GM12875 (cell line): ENCODE data around the gene CXCL3.

ENCODE experiments used
- H3K4me3 ChIP-seq: one replicate; pipeline ENCODE4 v1.5.1; 2011; ENCODE audit warnings: low read depth, low read length, control low read depth
- TF ChIP-seq, protein P1 (sequence below): IDR thresholded peaks from 2 replicates; pipeline ENCODE4 v1.5.1; 2011; ENCODE audit warnings: low read depth, mild to moderate bottlenecking, control low read depth, inconsistent platforms, low read length, moderate library complexity, borderline replicate concordance; ENCODE audit not compliant: insufficient read depth

CXCL3 gene

DNA sequence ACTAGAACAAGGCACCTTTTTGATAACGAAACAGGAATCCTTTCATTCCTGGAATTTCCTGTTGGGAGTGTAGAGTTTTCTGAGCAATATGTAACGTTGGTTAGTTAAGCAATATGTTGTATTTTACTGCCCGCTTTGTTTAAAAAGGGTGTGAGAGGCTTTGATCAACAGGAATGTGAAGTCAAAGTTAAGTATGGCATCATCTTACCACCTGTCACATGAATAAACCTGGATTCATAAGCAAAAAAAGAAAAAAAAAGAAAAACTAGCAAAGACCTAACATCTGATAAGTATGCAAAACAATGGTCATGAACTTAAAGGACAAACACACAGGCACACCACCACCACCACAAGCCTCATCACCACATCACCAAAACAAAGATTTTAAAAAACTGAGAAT is 33.0 kb downstream of the CXCL3 start:
- TF ChIP-seq, protein P1, sequence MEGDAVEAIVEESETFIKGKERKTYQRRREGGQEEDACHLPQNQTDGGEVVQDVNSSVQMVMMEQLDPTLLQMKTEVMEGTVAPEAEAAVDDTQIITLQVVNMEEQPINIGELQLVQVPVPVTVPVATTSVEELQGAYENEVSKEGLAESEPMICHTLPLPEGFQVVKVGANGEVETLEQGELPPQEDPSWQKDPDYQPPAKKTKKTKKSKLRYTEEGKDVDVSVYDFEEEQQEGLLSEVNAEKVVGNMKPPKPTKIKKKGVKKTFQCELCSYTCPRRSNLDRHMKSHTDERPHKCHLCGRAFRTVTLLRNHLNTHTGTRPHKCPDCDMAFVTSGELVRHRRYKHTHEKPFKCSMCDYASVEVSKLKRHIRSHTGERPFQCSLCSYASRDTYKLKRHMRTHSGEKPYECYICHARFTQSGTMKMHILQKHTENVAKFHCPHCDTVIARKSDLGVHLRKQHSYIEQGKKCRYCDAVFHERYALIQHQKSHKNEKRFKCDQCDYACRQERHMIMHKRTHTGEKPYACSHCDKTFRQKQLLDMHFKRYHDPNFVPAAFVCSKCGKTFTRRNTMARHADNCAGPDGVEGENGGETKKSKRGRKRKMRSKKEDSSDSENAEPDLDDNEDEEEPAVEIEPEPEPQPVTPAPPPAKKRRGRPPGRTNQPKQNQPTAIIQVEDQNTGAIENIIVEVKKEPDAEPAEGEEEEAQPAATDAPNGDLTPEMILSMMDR, result no peak
- no peak overlapping the region for H3K4me3 ChIP-seq

DNA sequence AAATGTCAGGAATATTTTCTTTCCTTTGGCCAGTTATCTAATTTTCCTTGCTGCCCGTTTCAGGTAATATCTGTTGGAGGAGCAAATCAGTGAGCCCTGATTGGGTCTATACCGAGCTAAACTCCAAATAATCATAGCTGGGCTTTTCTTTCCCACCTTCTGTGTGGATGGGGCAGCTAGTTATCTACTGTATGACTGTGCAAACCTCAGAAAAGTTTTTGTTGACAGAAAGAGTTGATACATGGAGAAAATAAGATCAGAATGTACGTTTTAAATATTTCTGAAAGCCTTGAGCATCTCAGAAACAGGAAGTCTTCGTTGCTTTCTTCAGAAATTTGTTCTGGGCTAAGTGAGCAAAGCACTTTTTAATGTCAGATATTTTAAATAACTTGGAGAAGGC is 33.8 kb downstream of the CXCL3 start:
- H3K4me3 ChIP-seq, result no peak overlapping the region
- TF ChIP-seq, protein P1, result no peak

GRCh38 chr4:74000301-74000700 is 38.2 kb downstream of the CXCL3 start:
- TF ChIP-seq, protein P1, result no peak
- H3K4me3 ChIP-seq, result no peak overlapping the region

- no peak within 1 kb of the TSS for H3K4me3 ChIP-seq
- TF ChIP-seq, protein P1, result no peak
Observed at GRCh38 chr4:73998040-73999011, 40.2 kb downstream of the CXCL3 start, which contains the start of gene CXCL5. TSS of gene CXCL5 (minus strand) at chr4:73998677. CDS start at chr4:73998581, 96 bp downstream.

- no peak overlapping the region for H3K4me3 ChIP-seq
- TF ChIP-seq, protein P1, result no peak
Observed at GRCh38 chr4:73992050-73992449, 46.4 kb downstream of the CXCL3 start.

- H3K4me3 ChIP-seq, result no peak overlapping the region
- TF ChIP-seq, protein P1, result no peak
Observed at GRCh38 chr4:73991742-73992000, 46.8 kb downstream of the CXCL3 start.
